HepG2 (cell line): ENCODE data around the gene ZNF22. TPM values are rescaled to one million over a fixed set of nuclear protein-coding genes. Genes with fewer than 3 reads are reported as not detected.

Experiments used
- DMAP1 ChIP-seq: IDR thresholded peaks from 2 replicates; pipeline ENCODE4 v1.6.1; 2016
- DR1 ChIP-seq: sonication (generic); formaldehyde crosslinking; IDR thresholded peaks from 2 replicates; pipeline ENCODE4 v1.8.0; 2021; ENCODE audit warnings: mild to moderate bottlenecking, missing genetic modification reagents, inconsistent platforms
- ISX ChIP-seq: sonication (generic); formaldehyde crosslinking; conservative IDR thresholded peaks from 2 replicates; pipeline ENCODE4 v1.5.0; 2020; ENCODE audit warnings: missing genetic modification reagents
- KDM1A ChIP-seq: IDR thresholded peaks from 2 replicates; pipeline ENCODE4 v1.6.1; 2016; ENCODE audit warnings: missing compliant biosample characterization
- RCOR2 ChIP-seq: IDR thresholded peaks from 2 replicates; pipeline ENCODE4 v1.6.1; 2016; ENCODE audit warnings: missing biosample characterization, missing genetic modification reagents
- ZNF10 ChIP-seq: sonication (generic); formaldehyde crosslinking; IDR thresholded peaks from 2 replicates; pipeline ENCODE4 v1.4.0; 2020; ENCODE audit warnings: mild to moderate bottlenecking, low read depth, missing genetic modification reagents, borderline replicate concordance
- ZNF263 ChIP-seq: sonication (generic); formaldehyde crosslinking; IDR thresholded peaks from 2 replicates; pipeline ENCODE4 v1.4.0; 2020; ENCODE audit warnings: missing genetic modification reagents
- ZNF546 ChIP-seq: sonication (generic); formaldehyde crosslinking; conservative IDR thresholded peaks from 2 replicates; pipeline ENCODE4 v1.8.1; 2023; ENCODE audit warnings: mild to moderate bottlenecking, missing genetic modification reagents
- polyA plus RNA-seq, 8 experiments: library from polyadenylated mRNA; depleted of rRNA in 3 of 8; stranded (reverse) in 7 of 8; unstranded in 1 of 8; fragments of >200 nt; fragmentation: Illumina TruSeq in 4 of 8; extraction: Trizol in 4 of 8; gene quantifications; 2 replicates each; pipeline versions ENCODE4 v1.2.1 to v1.2.3, GENCODE V29; 2011 to 2016; ENCODE audit warnings: low read depth in 4 of 8, missing spikeins in 1 of 8, mixed read lengths in 1 of 8; ENCODE audit not compliant: insufficient read depth in 1 of 8
- total RNA-seq, 5 experiments: library from RNA; depleted of rRNA; stranded (reverse); fragments of >200 nt; fragmentation: Illumina TruSeq; extraction: Trizol; gene quantifications; 2 replicates each; pipeline ENCODE4 v1.2.3, GENCODE V29; 2016; ENCODE audit warnings: low read depth in 1 of 5
- TF ChIP-seq, protein P1 (sequence below): IDR thresholded peaks from 2 replicates; pipeline ENCODE4 v1.4.0; 2020; ENCODE audit warnings: mild to moderate bottlenecking, missing genetic modification reagents
- TF ChIP-seq, protein P2 (sequence below): sonication (generic); formaldehyde crosslinking; IDR thresholded peaks from 2 replicates; pipeline ENCODE4 v1.5.1; 2020; ENCODE audit warnings: mild to moderate bottlenecking, missing genetic modification reagents, borderline replicate concordance
- TF ChIP-seq, protein P3 (sequence below): sonication (generic); formaldehyde crosslinking; IDR thresholded peaks from 2 replicates; pipeline ENCODE4 v1.4.0; 2020; ENCODE audit warnings: missing genetic modification reagents
- TF ChIP-seq, protein P4 (sequence below): sonication (generic); formaldehyde crosslinking; IDR thresholded peaks from 2 replicates; pipeline ENCODE4 v1.4.0; 2020; ENCODE audit warnings: mild to moderate bottlenecking, missing genetic modification reagents
- TF ChIP-seq, protein P5 (sequence below), 2 experiments: sonication (generic) in 1 of 2; formaldehyde crosslinking in 1 of 2; IDR thresholded peaks; 2 replicates each; pipeline versions ENCODE4 v1.4.0 to v1.6.1; 2018 to 2020; ENCODE audit warnings: missing genetic modification reagents in 2 of 2, borderline replicate concordance in 1 of 2, low read depth in 1 of 2, mild to moderate bottlenecking in 1 of 2, missing biosample characterization in 1 of 2

The ZNF22 gene
- total and polyA plus RNA-seq, 2 of the 13 experiments (the other 11 are each of a cell fraction or from before 2014, with no cell fraction given): 0.40 to 1.3 TPM

DNA sequence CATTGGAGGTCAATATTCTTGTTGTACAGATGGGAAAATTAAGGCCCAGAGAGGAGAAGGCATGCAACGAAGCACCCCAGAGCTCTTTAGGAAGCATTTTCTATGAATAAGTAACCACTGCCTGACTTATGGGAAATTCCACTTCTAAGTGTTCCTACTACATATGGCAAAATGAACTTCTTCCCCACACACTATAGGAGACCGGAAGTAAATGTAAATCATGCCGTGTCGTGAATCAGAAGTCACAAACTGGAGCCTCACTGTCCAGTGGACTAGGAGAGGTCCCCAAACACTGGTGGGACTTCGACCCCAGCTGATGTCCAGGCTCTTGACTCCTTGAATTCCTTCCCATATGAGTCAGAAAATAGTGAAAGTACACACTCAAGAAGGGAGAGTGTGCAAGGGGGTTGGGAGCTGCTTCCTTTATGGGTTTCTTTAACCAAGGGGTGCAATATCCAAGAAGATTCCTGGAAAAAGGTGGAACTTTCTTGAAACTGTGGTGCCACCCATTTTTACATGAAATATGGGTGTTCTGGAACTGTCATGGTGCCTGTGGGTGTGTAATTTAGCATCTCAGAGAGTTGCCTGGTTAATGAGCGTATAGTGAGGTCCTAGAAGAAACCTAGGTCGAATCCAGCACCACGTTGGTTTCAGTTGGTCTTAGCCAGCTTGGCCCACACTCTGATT, 34.5 kb upstream of the ZNF22 start (continued):
- TF ChIP-seq, protein P1, sequence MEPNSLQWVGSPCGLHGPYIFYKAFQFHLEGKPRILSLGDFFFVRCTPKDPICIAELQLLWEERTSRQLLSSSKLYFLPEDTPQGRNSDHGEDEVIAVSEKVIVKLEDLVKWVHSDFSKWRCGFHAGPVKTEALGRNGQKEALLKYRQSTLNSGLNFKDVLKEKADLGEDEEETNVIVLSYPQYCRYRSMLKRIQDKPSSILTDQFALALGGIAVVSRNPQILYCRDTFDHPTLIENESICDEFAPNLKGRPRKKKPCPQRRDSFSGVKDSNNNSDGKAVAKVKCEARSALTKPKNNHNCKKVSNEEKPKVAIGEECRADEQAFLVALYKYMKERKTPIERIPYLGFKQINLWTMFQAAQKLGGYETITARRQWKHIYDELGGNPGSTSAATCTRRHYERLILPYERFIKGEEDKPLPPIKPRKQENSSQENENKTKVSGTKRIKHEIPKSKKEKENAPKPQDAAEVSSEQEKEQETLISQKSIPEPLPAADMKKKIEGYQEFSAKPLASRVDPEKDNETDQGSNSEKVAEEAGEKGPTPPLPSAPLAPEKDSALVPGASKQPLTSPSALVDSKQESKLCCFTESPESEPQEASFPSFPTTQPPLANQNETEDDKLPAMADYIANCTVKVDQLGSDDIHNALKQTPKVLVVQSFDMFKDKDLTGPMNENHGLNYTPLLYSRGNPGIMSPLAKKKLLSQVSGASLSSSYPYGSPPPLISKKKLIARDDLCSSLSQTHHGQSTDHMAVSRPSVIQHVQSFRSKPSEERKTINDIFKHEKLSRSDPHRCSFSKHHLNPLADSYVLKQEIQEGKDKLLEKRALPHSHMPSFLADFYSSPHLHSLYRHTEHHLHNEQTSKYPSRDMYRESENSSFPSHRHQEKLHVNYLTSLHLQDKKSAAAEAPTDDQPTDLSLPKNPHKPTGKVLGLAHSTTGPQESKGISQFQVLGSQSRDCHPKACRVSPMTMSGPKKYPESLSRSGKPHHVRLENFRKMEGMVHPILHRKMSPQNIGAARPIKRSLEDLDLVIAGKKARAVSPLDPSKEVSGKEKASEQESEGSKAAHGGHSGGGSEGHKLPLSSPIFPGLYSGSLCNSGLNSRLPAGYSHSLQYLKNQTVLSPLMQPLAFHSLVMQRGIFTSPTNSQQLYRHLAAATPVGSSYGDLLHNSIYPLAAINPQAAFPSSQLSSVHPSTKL (CRISPR knock-in tag): peak; percentile 51; the same call in 1 of the 2 replicates
- TF ChIP-seq, protein P2, sequence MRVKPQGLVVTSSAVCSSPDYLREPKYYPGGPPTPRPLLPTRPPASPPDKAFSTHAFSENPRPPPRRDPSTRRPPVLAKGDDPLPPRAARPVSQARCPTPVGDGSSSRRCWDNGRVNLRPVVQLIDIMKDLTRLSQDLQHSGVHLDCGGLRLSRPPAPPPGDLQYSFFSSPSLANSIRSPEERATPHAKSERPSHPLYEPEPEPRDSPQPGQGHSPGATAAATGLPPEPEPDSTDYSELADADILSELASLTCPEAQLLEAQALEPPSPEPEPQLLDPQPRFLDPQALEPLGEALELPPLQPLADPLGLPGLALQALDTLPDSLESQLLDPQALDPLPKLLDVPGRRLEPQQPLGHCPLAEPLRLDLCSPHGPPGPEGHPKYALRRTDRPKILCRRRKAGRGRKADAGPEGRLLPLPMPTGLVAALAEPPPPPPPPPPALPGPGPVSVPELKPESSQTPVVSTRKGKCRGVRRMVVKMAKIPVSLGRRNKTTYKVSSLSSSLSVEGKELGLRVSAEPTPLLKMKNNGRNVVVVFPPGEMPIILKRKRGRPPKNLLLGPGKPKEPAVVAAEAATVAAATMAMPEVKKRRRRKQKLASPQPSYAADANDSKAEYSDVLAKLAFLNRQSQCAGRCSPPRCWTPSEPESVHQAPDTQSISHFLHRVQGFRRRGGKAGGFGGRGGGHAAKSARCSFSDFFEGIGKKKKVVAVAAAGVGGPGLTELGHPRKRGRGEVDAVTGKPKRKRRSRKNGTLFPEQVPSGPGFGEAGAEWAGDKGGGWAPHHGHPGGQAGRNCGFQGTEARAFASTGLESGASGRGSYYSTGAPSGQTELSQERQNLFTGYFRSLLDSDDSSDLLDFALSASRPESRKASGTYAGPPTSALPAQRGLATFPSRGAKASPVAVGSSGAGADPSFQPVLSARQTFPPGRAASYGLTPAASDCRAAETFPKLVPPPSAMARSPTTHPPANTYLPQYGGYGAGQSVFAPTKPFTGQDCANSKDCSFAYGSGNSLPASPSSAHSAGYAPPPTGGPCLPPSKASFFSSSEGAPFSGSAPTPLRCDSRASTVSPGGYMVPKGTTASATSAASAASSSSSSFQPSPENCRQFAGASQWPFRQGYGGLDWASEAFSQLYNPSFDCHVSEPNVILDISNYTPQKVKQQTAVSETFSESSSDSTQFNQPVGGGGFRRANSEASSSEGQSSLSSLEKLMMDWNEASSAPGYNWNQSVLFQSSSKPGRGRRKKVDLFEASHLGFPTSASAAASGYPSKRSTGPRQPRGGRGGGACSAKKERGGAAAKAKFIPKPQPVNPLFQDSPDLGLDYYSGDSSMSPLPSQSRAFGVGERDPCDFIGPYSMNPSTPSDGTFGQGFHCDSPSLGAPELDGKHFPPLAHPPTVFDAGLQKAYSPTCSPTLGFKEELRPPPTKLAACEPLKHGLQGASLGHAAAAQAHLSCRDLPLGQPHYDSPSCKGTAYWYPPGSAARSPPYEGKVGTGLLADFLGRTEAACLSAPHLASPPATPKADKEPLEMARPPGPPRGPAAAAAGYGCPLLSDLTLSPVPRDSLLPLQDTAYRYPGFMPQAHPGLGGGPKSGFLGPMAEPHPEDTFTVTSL (CRISPR knock-in tag): peak; percentile 61; the same call in 1 of the 2 replicates
- TF ChIP-seq DR1 (CRISPR knock-in tag) (no peak), KDM1A (CRISPR knock-in tag) (no peak), ZNF263 (CRISPR knock-in tag) (no peak), ZNF546 (CRISPR knock-in tag) (no peak), DMAP1 (no peak), ISX (CRISPR knock-in tag) (no peak), ZNF10 (no peak), RCOR2 (no peak)
- TF ChIP-seq, protein P3, sequence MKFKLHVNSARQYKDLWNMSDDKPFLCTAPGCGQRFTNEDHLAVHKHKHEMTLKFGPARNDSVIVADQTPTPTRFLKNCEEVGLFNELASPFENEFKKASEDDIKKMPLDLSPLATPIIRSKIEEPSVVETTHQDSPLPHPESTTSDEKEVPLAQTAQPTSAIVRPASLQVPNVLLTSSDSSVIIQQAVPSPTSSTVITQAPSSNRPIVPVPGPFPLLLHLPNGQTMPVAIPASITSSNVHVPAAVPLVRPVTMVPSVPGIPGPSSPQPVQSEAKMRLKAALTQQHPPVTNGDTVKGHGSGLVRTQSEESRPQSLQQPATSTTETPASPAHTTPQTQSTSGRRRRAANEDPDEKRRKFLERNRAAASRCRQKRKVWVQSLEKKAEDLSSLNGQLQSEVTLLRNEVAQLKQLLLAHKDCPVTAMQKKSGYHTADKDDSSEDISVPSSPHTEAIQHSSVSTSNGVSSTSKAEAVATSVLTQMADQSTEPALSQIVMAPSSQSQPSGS: no peak
- TF ChIP-seq, protein P4, sequence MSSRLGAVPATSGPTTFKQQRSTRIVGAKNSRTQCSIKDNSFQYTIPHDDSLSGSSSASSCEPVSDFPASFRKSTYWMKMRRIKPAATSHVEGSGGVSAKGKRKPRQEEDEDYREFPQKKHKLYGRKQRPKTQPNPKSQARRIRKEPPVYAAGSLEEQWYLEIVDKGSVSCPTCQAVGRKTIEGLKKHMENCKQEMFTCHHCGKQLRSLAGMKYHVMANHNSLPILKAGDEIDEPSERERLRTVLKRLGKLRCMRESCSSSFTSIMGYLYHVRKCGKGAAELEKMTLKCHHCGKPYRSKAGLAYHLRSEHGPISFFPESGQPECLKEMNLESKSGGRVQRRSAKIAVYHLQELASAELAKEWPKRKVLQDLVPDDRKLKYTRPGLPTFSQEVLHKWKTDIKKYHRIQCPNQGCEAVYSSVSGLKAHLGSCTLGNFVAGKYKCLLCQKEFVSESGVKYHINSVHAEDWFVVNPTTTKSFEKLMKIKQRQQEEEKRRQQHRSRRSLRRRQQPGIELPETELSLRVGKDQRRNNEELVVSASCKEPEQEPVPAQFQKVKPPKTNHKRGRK: no peak
- TF ChIP-seq, protein P5, sequence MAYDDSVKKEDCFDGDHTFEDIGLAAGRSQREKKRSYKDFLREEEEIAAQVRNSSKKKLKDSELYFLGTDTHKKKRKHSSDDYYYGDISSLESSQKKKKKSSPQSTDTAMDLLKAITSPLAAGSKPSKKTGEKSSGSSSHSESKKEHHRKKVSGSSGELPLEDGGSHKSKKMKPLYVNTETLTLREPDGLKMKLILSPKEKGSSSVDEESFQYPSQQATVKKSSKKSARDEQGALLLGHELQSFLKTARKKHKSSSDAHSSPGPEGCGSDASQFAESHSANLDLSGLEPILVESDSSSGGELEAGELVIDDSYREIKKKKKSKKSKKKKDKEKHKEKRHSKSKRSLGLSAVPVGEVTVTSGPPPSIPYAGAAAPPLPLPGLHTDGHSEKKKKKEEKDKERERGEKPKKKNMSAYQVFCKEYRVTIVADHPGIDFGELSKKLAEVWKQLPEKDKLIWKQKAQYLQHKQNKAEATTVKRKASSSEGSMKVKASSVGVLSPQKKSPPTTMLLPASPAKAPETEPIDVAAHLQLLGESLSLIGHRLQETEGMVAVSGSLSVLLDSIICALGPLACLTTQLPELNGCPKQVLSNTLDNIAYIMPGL (CRISPR knock-in tag; IDR thresholded peaks at IDR 0.05; ENCODE audit: borderline replicate concordance in 1 of 2, low read depth in 1 of 2): no peak
